AG09319 (cell line): ENCODE results near the gene ZFP36.

Source experiments
- DNase-seq: peaks from one replicate; pipeline ENCODE4 v3.0.0-alpha.2; 2010; ENCODE audit warnings: low read depth; ENCODE audit errors: extremely low read depth
- TF ChIP-seq, protein P1 (sequence below): IDR thresholded peaks from 2 replicates; pipeline ENCODE4 v1.5.1; 2011; ENCODE audit warnings: low read depth, mild to moderate bottlenecking, inconsistent platforms, low read length, moderate library complexity

The ZFP36 gene

DNA sequence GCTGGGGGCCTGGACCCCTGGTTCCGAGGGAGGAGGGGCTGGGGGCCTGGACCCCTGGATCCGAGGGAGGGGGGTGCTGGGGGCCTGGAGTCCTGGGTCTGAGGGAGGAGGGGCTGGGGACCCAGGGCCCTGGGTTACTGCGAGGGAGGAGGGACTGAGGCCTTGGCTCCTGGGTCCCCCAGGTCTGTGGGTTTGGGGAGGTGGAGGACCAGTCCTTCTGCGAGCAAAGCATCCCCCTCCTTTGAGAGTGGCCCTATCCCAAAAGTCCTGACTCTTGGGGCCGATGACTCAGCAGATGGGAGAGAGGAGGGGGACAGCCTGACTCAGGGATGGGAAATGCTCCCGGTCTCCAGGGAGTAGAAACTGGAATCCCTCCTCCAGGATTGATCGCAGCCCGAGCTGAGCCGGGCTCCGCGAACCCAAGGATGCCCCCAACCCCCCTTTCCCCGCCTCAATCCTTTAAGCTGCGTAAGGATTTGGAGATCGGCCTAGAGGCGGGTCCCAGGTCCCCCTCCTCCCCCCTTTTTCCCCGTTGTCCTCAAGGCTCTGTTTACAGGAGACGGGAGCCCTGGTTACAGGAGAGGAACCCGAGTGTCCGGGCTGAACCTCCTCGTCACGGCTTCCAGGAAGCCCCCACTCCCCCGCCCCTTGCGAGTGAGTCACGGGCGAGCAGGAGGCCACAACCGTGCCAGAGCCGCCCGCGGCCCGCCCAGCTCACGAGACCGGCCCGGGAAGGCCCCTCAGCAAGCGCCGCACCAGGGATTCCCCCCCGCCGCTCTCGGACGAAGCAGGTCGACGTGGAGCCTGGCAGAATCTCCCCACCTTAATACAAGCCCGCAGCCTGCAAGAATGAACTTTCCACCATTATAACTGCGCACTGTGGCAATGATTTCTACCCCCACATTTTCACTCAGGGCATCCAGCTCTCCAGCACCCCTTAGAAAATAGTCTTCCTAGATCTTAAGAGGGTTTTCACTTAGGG lies 3.0 kb upstream of the ZFP36 start:
- TF ChIP-seq, protein P1, sequence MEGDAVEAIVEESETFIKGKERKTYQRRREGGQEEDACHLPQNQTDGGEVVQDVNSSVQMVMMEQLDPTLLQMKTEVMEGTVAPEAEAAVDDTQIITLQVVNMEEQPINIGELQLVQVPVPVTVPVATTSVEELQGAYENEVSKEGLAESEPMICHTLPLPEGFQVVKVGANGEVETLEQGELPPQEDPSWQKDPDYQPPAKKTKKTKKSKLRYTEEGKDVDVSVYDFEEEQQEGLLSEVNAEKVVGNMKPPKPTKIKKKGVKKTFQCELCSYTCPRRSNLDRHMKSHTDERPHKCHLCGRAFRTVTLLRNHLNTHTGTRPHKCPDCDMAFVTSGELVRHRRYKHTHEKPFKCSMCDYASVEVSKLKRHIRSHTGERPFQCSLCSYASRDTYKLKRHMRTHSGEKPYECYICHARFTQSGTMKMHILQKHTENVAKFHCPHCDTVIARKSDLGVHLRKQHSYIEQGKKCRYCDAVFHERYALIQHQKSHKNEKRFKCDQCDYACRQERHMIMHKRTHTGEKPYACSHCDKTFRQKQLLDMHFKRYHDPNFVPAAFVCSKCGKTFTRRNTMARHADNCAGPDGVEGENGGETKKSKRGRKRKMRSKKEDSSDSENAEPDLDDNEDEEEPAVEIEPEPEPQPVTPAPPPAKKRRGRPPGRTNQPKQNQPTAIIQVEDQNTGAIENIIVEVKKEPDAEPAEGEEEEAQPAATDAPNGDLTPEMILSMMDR = no peak
- peak; percentile 100 for DNase-seq

DNA sequence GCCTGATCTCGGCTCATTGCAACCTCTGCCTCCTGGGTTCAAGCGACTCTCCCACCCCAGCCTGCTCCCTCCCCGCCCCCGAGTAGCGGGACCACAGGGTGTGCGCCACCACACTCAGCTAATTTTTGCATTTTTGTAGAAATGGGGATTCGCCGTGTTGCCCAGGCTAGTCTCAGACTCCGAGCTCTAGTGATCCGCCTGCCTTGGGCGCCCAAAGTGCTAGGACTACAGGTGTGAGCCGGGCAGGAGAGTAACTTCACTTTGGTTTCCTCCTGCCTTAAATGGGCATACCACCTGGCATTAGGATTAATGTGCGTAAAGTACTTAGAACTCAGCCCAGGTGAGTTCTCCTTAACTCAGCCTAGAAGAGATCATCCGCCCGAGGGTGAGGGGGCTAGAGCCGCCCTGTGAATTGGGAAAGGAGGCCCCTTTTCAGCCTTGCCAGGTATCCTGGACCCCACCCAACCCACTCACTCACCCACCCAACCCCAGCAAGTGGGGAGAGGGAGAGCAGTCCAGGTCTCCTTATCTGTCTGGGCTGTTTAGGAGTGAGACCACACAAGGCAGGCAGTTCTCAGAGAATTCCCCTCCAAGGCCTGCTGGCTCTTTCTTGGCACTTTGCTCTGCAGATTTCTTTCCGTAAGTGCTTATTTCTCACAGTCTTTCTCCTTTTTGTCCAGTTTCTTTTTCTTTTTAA lies 1.2 kb upstream of the ZFP36 start:
- DNase-seq = no peak
- TF ChIP-seq, protein P1 = no peak

DNA sequence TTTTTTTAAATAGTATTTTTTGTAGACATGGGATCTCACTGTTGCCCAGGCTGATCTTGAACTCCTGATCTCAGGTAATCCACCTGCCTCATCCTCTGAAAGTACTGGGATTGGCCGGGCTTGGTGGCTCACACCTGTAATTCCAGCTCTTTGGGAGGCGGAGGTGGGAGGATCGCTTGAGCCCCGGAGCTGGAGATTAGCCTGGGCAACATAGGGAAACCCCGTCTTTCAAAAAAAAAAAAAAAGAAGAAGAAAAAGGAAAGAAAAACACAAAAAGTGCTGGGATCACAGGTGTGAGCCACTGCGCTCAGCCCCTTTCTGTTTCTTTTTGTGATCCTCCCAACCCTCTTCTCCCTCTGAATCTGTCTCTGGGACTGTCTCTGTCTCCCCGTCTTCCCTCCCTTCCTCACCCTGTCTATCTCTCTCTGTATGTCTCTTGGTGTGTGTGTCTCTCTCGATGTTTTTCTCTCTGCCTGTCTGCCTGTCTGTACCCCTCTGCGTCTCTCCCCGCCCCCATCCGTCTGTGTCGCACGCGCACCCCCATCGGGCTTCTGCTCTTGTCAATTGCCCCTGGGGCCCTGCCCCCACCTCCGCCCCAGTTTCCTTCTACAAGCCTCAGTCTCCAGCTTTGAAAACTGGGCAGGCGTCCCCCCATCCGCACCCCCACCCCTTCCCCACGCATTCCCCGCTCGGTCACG lies 540 bp upstream of the ZFP36 start:
- TF ChIP-seq, protein P1 = no peak
- DNase-seq = no peak

DNA sequence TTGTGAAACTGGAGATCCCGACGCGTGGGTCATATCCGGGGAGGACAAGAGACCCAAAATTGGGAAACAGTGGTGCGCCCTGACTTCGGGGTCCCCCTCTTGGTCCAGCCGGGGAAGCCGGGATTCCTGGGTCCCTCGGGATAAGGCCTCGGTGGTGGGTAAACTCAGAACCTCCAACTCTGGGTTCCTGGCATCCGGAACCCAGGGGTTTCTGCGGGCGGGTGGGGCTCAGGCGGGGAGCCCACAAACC lies 688 bp downstream of the ZFP36 start:
- TF ChIP-seq, protein P1 = no peak
- no peak for DNase-seq

DNA sequence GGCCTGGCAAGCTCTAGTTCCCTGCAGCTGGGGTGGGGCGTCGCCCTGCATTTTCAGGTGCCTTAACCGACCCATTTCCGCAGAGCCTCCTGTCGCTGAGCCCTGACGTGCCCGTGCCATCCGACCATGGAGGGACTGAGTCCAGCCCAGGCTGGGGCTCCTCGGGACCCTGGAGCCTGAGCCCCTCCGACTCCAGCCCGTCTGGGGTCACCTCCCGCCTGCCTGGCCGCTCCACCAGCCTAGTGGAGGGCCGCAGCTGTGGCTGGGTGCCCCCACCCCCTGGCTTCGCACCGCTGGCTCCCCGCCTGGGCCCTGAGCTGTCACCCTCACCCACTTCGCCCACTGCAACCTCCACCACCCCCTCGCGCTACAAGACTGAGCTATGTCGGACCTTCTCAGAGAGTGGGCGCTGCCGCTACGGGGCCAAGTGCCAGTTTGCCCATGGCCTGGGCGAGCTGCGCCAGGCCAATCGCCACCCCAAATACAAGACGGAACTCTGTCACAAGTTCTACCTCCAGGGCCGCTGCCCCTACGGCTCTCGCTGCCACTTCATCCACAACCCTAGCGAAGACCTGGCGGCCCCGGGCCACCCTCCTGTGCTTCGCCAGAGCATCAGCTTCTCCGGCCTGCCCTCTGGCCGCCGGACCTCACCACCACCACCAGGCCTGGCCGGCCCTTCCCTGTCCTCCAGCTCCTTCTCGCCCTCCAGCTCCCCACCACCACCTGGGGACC lies 1.2 kb downstream of the ZFP36 start:
- DNase-seq = no peak
- TF ChIP-seq, protein P1 = no peak

DNA sequence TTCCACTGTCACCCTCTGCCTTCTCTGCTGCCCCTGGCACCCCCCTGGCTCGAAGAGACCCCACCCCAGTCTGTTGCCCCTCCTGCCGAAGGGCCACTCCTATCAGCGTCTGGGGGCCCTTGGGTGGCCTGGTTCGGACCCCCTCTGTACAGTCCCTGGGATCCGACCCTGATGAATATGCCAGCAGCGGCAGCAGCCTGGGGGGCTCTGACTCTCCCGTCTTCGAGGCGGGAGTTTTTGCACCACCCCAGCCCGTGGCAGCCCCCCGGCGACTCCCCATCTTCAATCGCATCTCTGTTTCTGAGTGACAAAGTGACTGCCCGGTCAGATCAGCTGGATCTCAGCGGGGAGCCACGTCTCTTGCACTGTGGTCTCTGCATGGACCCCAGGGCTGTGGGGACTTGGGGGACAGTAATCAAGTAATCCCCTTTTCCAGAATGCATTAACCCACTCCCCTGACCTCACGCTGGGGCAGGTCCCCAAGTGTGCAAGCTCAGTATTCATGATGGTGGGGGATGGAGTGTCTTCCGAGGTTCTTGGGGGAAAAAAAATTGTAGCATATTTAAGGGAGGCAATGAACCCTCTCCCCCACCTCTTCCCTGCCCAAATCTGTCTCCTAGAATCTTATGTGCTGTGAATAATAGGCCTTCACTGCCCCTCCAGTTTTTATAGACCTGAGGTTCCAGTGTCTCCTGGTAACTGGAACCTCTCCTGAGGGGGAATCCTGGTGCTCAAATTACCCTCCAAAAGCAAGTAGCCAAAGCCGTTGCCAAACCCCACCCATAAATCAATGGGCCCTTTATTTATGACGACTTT lies 2.0 kb downstream of the ZFP36 start:
- TF ChIP-seq, protein P1 = no peak; the same call in 1 of the 2 replicates
- DNase-seq = no peak
